Left cardiac atrium (tissue), 2 donors: ENCODE measurements around the gene ERMN. TPM values are rescaled to one million over a fixed set of nuclear protein-coding genes. Genes with fewer than 3 reads are reported as not detected.

Experiments
- total RNA-seq, 2 donors: library from RNA; stranded (reverse); fragmentation: NEBNext Ultra II Directional; extraction: Animal tissue kit (Norgen Biotek cat#: 25700); gene quantifications; one replicate each; pipeline ENCODE4 v1.2.1, GENCODE V29; 2021
- donor health status: DM: no; HTN: yes; CAD: no; lungs with severe emphysema.
- donor health status: DM: yes; HTN: yes; CAD: no.

ERMN gene
- total RNA-seq, 2 donors from 2014 or later: 0.37 TPM; not detected in 1

Other genes with a start within 250 kb of the ERMN start
- gene GALNT5, start 68.1 kb downstream of the ERMN start, total RNA-seq: under 1 TPM; 0.39 to 0.59 TPM
- 1 to 10 TPM; 4.9 to 5.1 TPM for gene CYTIP, start 118.3 kb upstream of the ERMN start, total RNA-seq